HEK293 (cell line): ENCODE measurements around the gene C1QL4.

ENCODE experiments used
- BCL11A ChIP-seq: fragments of 450-650 bp; formaldehyde crosslinking; IDR thresholded peaks from 2 replicates; pipeline ENCODE4 v1.5.1; 2016; ENCODE audit warnings: low read depth, missing biosample characterization, missing genetic modification characterization
- CTCF ChIP-seq: fragments of 450-650 bp; formaldehyde crosslinking; IDR thresholded peaks from 2 replicates; pipeline ENCODE4 v1.5.1; 2016; ENCODE audit warnings: missing biosample characterization, missing genetic modification characterization
- TCF7L2 ChIP-seq: IDR thresholded peaks from 2 replicates; pipeline ENCODE4 v1.6.1; 2011; ENCODE audit warnings: low read depth, mild to moderate bottlenecking, inconsistent platforms, low read length, moderate library complexity, borderline replicate concordance
- ZFP69B ChIP-seq: fragments of 450-650 bp; formaldehyde crosslinking; IDR thresholded peaks from 2 replicates; pipeline ENCODE4 v1.5.1; 2016; ENCODE audit warnings: missing biosample characterization, missing genetic modification characterization
- ZNF112 ChIP-seq: fragments of 450-650 bp; formaldehyde crosslinking; IDR thresholded peaks from 2 replicates; pipeline ENCODE4 v1.5.0; 2017; ENCODE audit warnings: missing biosample characterization, missing genetic modification characterization
- ZNF174 ChIP-seq: fragments of 450-650 bp; formaldehyde crosslinking; IDR thresholded peaks from 2 replicates; pipeline ENCODE4 v1.5.0; 2017; ENCODE audit warnings: missing biosample characterization, mild to moderate bottlenecking, missing genetic modification characterization
- ZNF24 ChIP-seq: fragments of 450-650 bp; formaldehyde crosslinking; IDR thresholded peaks from 2 replicates; pipeline ENCODE4 v1.5.1; 2016; ENCODE audit warnings: missing biosample characterization, missing genetic modification characterization
- ZNF292 ChIP-seq: fragments of 450-650 bp; formaldehyde crosslinking; IDR thresholded peaks from 2 replicates; pipeline ENCODE4 v1.5.1; 2016; ENCODE audit warnings: low read depth, missing biosample characterization, missing genetic modification characterization, borderline replicate concordance
- ZNF404 ChIP-seq: fragments of 450-650 bp; formaldehyde crosslinking; IDR thresholded peaks from 2 replicates; pipeline ENCODE4 v1.5.1; 2017; ENCODE audit warnings: missing biosample characterization, missing genetic modification characterization
- ZNF549 ChIP-seq: fragments of 450-650 bp; IDR thresholded peaks from 2 replicates; pipeline ENCODE4 v1.5.1; 2018; ENCODE audit warnings: missing biosample characterization, missing genetic modification characterization, mild to moderate bottlenecking, inconsistent platforms, moderate library complexity
- ZNF610 ChIP-seq: fragments of 450-650 bp; formaldehyde crosslinking; IDR thresholded peaks from 2 replicates; pipeline ENCODE4 v1.5.1; 2016; ENCODE audit warnings: missing biosample characterization, missing genetic modification characterization, borderline replicate concordance
- ZNF623 ChIP-seq: fragments of 450-650 bp; formaldehyde crosslinking; IDR thresholded peaks from 2 replicates; pipeline ENCODE4 v1.5.1; 2016; ENCODE audit warnings: missing biosample characterization, missing genetic modification characterization
- TF ChIP-seq, protein P1 (sequence below): fragments of 450-650 bp; formaldehyde crosslinking; IDR thresholded peaks from 2 replicates; pipeline ENCODE4 v1.5.1; 2016; ENCODE audit warnings: missing biosample characterization, missing genetic modification characterization
- TF ChIP-seq, protein P2 (sequence below): fragments of 450-650 bp; formaldehyde crosslinking; IDR thresholded peaks from 2 replicates; pipeline ENCODE4 v1.5.1; 2016; ENCODE audit warnings: missing biosample characterization, missing genetic modification characterization, borderline replicate concordance

DNA sequence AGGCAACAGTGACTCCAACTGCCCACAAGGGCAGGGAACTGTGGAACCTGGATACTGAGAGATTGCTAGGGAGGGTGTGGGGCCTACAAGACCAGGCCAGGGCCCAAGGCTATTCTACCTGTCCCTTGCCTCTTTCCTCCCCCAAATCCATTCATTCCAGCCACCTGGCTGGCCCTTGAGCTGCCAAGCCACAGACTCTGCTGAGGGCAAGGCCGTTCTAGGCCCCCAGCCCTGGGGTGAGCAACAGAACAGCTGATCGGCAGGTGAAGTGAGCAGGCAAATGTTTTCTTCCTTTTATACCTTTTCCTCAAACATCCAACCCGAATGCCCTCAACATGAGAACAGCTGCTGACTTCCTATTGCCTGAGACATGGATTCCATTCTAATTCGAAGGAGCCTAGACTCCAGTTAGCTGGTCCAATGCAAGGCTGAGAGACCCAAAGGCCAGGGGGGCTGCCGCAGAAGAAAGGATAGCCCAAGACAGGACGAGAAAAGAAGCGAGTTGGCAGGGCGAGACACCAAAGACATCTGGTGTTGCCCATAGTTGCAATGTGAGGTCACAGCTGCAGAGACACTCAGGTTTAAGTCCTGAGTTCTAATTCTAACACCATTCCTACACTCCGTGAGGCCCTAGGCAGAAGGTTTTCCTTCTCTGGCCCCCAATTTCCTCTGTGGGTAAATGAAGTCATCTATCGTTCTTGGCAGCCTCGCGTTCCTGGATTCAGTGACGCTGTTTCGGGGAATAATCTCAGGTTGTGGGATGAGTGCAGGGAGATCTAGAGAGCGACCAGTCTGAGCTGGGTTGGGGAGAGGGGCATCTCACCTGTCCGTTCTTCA is 1.7 kb downstream of the C1QL4 start:
- TF ChIP-seq ZFP69B (tag by site-specific recombination) (no peak), ZNF112 (tag by site-specific recombination) (no peak), ZNF174 (tag by site-specific recombination) (no peak), CTCF (tag by site-specific recombination) (no peak), TCF7L2 (no peak), ZNF549 (tag by site-specific recombination) (no peak), ZNF24 (tag by site-specific recombination) (no peak), ZNF610 (tag by site-specific recombination) (no peak), ZNF404 (no peak), BCL11A (tag by site-specific recombination) (no peak), ZNF623 (tag by site-specific recombination) (no peak), ZNF292 (no peak)
- TF ChIP-seq, protein P1, sequence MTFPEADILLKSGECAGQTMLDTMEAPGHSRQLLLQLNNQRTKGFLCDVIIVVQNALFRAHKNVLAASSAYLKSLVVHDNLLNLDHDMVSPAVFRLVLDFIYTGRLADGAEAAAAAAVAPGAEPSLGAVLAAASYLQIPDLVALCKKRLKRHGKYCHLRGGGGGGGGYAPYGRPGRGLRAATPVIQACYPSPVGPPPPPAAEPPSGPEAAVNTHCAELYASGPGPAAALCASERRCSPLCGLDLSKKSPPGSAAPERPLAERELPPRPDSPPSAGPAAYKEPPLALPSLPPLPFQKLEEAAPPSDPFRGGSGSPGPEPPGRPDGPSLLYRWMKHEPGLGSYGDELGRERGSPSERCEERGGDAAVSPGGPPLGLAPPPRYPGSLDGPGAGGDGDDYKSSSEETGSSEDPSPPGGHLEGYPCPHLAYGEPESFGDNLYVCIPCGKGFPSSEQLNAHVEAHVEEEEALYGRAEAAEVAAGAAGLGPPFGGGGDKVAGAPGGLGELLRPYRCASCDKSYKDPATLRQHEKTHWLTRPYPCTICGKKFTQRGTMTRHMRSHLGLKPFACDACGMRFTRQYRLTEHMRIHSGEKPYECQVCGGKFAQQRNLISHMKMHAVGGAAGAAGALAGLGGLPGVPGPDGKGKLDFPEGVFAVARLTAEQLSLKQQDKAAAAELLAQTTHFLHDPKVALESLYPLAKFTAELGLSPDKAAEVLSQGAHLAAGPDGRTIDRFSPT (tag by site-specific recombination) = no peak
- TF ChIP-seq, protein P2, sequence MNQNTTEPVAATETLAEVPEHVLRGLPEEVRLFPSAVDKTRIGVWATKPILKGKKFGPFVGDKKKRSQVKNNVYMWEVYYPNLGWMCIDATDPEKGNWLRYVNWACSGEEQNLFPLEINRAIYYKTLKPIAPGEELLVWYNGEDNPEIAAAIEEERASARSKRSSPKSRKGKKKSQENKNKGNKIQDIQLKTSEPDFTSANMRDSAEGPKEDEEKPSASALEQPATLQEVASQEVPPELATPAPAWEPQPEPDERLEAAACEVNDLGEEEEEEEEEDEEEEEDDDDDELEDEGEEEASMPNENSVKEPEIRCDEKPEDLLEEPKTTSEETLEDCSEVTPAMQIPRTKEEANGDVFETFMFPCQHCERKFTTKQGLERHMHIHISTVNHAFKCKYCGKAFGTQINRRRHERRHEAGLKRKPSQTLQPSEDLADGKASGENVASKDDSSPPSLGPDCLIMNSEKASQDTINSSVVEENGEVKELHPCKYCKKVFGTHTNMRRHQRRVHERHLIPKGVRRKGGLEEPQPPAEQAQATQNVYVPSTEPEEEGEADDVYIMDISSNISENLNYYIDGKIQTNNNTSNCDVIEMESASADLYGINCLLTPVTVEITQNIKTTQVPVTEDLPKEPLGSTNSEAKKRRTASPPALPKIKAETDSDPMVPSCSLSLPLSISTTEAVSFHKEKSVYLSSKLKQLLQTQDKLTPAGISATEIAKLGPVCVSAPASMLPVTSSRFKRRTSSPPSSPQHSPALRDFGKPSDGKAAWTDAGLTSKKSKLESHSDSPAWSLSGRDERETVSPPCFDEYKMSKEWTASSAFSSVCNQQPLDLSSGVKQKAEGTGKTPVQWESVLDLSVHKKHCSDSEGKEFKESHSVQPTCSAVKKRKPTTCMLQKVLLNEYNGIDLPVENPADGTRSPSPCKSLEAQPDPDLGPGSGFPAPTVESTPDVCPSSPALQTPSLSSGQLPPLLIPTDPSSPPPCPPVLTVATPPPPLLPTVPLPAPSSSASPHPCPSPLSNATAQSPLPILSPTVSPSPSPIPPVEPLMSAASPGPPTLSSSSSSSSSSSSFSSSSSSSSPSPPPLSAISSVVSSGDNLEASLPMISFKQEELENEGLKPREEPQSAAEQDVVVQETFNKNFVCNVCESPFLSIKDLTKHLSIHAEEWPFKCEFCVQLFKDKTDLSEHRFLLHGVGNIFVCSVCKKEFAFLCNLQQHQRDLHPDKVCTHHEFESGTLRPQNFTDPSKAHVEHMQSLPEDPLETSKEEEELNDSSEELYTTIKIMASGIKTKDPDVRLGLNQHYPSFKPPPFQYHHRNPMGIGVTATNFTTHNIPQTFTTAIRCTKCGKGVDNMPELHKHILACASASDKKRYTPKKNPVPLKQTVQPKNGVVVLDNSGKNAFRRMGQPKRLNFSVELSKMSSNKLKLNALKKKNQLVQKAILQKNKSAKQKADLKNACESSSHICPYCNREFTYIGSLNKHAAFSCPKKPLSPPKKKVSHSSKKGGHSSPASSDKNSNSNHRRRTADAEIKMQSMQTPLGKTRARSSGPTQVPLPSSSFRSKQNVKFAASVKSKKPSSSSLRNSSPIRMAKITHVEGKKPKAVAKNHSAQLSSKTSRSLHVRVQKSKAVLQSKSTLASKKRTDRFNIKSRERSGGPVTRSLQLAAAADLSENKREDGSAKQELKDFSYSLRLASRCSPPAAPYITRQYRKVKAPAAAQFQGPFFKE (tag by site-specific recombination) = no peak
